HEK293T (cell line): ENCODE results near the gene DCAF8L1.

Experiments
- ELF4 ChIP-seq: fragments of 450-650 bp; IDR thresholded peaks from 2 replicates; pipeline ENCODE4 v1.6.1; 2017; ENCODE audit warnings: antibody characterized with exemption
- SP1 ChIP-seq: fragments of 450-650 bp; IDR thresholded peaks from 2 replicates; pipeline ENCODE4 v1.6.1; 2017
- ZNF384 ChIP-seq: fragments of 450-650 bp; IDR thresholded peaks from 2 replicates; pipeline ENCODE4 v1.6.1; 2016

DNA sequence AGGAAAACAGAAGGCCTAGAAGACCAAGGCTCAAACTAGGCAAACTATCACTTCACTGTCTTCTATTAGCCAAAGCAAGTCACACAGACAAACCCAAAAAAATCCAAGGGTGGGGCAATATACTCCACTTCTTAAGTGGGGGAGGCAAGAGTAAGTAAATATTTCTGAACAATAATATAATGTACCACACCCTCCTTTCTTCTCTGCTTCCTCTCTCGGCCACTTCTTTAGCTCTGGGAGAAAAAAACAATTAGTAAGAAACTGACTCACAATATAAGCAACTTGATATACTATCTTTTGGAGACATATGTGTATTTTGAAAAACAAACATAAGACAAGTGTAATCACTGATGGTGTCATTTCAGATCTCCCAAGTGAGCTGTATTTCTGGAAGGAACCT is 14.8 kb downstream of the DCAF8L1 start:
- TF ChIP-seq ZNF384 (no peak), SP1 (no peak), ELF4 (no peak)
